Activated CD8-positive, alpha-beta T cell treated with anti-CD3 and anti-CD28 coated beads, Interleukin-2, amount 10 ng/mL, durations not matched to agents 7 days and 5 days (primary cell): Measurements from ENCODE around the gene ZRANB2. TPM values are rescaled to one million over a fixed set of nuclear protein-coding genes. Genes with fewer than 3 reads are reported as not detected.

Experiments used
- ATAC-seq: fragments of 150-1000 bp; cut with Tn5 transposase; one replicate; pipeline ENCODE4 v1.10.0; 2021; ENCODE audit warnings: moderate library complexity
- CTCF ChIA-PET: fragments of 350-600 bp; sonication (Branson Sonifier 250); formaldehyde crosslinking; loops from one replicate; lab custom pipeline; 2021; ENCODE audit warnings: antibody characterized with exemption; lab: Charles Lee
- POLR2A ChIA-PET: fragments of 350-600 bp; sonication (Branson Sonifier 250); formaldehyde crosslinking; loops from one replicate; lab custom pipeline; 2021; ENCODE audit warnings: antibody characterized with exemption; lab: Charles Lee
- DNase-seq: peaks from one replicate; pipeline ENCODE4 v3.0.0-alpha.2; 2020
- H3K27ac Mint-ChIP-seq: one replicate; pipeline ENCODE4 v1.8.0; 2021; ENCODE audit warnings: mild to moderate bottlenecking, mixed read lengths
- H3K27me3 Mint-ChIP-seq: one replicate; pipeline ENCODE4 v1.8.0; 2021; ENCODE audit warnings: low read depth, mixed read lengths
- H3K36me3 Mint-ChIP-seq: one replicate; pipeline ENCODE4 v1.8.0; 2021; ENCODE audit warnings: low read depth, mixed read lengths
- H3K4me1 Mint-ChIP-seq: one replicate; pipeline ENCODE4 v1.8.0; 2021; ENCODE audit warnings: low read depth, mixed read lengths
- H3K4me3 Mint-ChIP-seq: one replicate; pipeline ENCODE4 v1.8.0; 2021; ENCODE audit warnings: mild to moderate bottlenecking, mixed read lengths
- H3K9me3 Mint-ChIP-seq: one replicate; pipeline ENCODE4 v1.8.0; 2022; ENCODE audit warnings: mixed read lengths; ENCODE audit not compliant: insufficient read depth
- total RNA-seq, 2 experiments: library from RNA; stranded (reverse); gene quantifications; one replicate each; pipeline ENCODE4 v1.2.3, GENCODE V29; 2021

ZRANB2 gene
- total RNA-seq, 2 experiments from 2014 or later, result 95.9 to 98.6 TPM

DNA sequence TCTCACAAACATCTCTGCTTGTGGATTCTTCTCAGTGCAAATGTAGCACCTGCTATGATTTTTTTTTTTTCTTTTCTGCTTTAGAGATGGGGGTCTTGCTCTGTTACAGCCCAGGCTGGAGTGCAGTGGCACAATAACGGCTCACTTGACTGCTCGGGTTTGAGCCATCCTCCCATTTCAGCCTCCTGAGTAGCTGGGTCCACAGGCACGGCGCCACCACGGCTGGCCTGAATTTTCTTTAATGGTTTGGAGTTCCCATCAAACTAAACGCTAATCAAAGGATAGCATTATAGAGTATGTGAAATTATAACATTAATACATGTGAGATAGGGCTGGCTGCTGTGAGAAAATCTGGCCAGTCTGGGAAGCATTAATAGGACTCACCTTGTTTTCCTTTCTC is 26.0 kb downstream of the ZRANB2 start:
- ATAC-seq (no peak), DNase-seq (no peak)
- peaks cover 6% of the 10 kb centered on the region for H3K27me3 Mint-ChIP-seq
- H3K9me3 Mint-ChIP-seq, result no peaks in the 10 kb centered on the region
- no peak overlapping the region for H3K4me3 Mint-ChIP-seq
- peaks cover 20% of the 10 kb centered on the region for H3K36me3 Mint-ChIP-seq
- ChIA-PET POLR2A (no interaction called here), CTCF (no interaction called here)
- H3K4me1 Mint-ChIP-seq, result peaks cover 3% of the 10 kb centered on the region
- no peak overlapping the region for H3K27ac Mint-ChIP-seq

DNA sequence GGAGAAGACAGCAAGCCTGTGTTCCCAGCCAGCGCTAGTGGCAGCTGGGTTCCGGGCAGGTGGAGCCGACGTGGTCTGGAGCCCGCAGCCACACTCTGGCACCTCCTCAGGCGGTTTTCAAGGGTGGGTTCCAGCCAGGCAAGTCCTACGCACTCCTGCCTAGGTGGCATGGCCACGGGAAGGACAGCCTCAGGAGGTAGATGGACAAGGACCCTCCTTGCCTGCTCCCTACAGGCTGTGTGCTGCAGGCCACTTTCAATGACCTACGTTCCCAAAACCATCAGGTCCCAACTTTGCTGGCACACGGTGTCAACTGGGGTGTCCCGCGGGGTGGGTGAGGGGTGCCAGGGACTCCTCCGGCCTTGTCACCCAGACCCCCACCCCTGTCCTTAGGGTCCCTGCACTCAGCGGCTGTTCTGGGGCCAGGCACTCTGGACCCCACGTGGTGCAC is 26.5 kb downstream of the ZRANB2 start:
- Mint-ChIP-seq H3K9me3 (no peaks in the 10 kb centered on the region), H3K27me3 (peaks cover 8% of the 10 kb centered on the region), H3K4me3 (no peak overlapping the region), H3K27ac (no peak overlapping the region), H3K4me1 (peaks cover 4% of the 10 kb centered on the region), H3K36me3 (peaks cover 17% of the 10 kb centered on the region)
- DNase-seq (no peak), ATAC-seq (no peak)
- ChIA-PET POLR2A (no interaction called here), CTCF (no interaction called here)

GRCh38 chr1:71053758-71054157 is 27.1 kb downstream of the ZRANB2 start:
- CTCF ChIA-PET, result no interaction called here
- H3K9me3 Mint-ChIP-seq, result no peaks in the 10 kb centered on the region
- peaks cover 12% of the 10 kb centered on the region for H3K27me3 Mint-ChIP-seq
- H3K4me1 Mint-ChIP-seq, result peaks cover 4% of the 10 kb centered on the region
- DNase-seq (no peak), ATAC-seq (no peak)
- POLR2A ChIA-PET, result no interaction called here
- no peak overlapping the region for H3K4me3 Mint-ChIP-seq
- H3K36me3 Mint-ChIP-seq, result peaks cover 11% of the 10 kb centered on the region
- H3K27ac Mint-ChIP-seq, result no peak overlapping the region

DNA sequence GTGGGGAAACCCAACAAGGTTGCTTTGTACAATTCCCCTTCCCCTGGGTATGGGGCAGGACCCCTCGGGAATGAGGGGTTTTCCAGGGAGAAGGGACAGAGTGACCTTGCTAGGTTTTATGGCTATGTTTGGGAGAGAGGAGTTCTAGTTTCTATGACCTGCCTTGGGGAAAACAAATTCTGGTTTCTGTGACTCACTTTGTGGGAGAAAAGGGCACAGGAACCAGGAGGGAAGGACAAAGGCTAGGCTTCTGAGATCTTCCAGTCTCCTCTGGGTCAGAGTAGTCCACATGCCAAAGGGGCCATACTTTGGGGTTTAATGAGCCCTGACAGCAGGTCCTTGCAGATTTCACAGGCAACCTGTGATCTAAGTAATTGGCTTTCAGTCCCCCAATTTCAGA is 27.7 kb downstream of the ZRANB2 start:
- peaks cover 17% of the 10 kb centered on the region for H3K27me3 Mint-ChIP-seq
- ATAC-seq (no peak), DNase-seq (no peak)
- H3K4me3 Mint-ChIP-seq, result no peak overlapping the region
- H3K27ac Mint-ChIP-seq, result no peak overlapping the region
- ChIA-PET POLR2A (no interaction called here), CTCF (no interaction called here)
- peaks cover 5% of the 10 kb centered on the region for H3K4me1 Mint-ChIP-seq
- no peaks in the 10 kb centered on the region for H3K9me3 Mint-ChIP-seq
- H3K36me3 Mint-ChIP-seq, result peaks cover 9% of the 10 kb centered on the region

- H3K36me3 Mint-ChIP-seq, result no peaks in the 10 kb centered on the region
- H3K27me3 Mint-ChIP-seq, result peaks cover 39% of the 10 kb centered on the region
- CTCF ChIA-PET, result interaction anchor here (0.8 to 1.5 kb wide), 10 partner anchors 8 to 615 kb away, joined by 3 to 10 read pairs (median 4); partner anchors contain the start of gene ZRANB2
- ATAC-seq (no peak), DNase-seq (peak; percentile 48)
- no peak overlapping the region for H3K27ac Mint-ChIP-seq
- H3K4me3 Mint-ChIP-seq, result no peak overlapping the region
- no peaks in the 10 kb centered on the region for H3K9me3 Mint-ChIP-seq
- POLR2A ChIA-PET, result no interaction called here
- H3K4me1 Mint-ChIP-seq, result peaks cover 21% of the 10 kb centered on the region
Measured at GRCh38 chr1:71049951-71050598, 30.8 kb downstream of the ZRANB2 start.

- POLR2A ChIA-PET, result interaction anchor here (0.9 to 1.7 kb wide), 3 partner anchors 10 to 32 kb away, joined by 3 to 4 read pairs (median 3); partner anchors contain the start of gene ZRANB2
- H3K9me3 Mint-ChIP-seq, result no peaks in the 10 kb centered on the region
- CTCF ChIA-PET, result no interaction called here
- peaks cover 21% of the 10 kb centered on the region for H3K4me1 Mint-ChIP-seq
- peak; percentile 81 for ATAC-seq
- H3K36me3 Mint-ChIP-seq, result no peaks in the 10 kb centered on the region
- DNase-seq, result peak; percentile 67
- peak within 1 kb of the TSS; percentile 75 for H3K4me3 Mint-ChIP-seq
- no peak within 1 kb of the TSS for H3K27ac Mint-ChIP-seq
- H3K27me3 Mint-ChIP-seq, result peaks cover 43% of the 10 kb centered on the region
Measured at GRCh38 chr1:71047635-71048607, 32.9 kb downstream of the ZRANB2 start, which contains the start of gene PTGER3. Gene PTGER3 (minus strand): TSS chr1:71047816. CDS start chr1:71047577, 239 bp downstream.

DNA sequence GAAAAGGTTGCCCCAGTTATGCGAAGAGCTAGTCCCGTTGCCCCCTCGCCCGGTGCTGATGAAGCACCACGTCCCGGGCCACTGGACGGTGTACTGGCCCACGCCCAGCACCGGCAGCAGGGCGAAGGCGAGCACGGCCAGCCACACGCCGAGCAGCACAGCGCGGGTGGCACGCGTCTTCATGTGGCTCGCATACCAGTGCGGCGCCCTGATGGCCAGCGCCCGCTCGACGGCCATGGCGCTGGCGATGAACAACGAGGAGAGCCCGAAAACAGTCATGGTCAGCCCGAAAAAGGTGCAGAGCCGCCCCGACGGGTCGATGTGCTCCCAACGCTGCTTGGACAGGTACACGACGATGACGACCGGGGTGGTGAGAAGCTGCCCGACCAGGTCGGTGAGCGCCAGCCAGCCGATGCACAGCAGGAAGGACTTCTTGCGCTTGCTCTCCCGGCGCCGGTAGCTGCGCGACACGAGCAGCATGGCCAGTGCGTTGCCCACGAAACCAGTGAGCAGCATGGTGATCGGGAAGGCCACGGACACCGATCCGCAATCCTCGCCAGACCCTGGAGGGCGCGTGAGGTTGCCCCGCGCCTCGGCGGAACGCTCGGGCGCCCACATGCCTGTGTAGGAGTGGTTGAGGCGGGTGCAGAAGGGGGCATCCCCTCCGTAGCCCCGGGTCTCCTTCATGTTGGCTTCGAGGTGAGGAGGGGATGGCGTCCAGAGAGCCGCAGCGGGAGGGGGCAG is 33.8 kb downstream of the ZRANB2 start:
- ChIA-PET CTCF (interaction anchor here (1.6 kb wide), 1 partner anchor 33 kb away, joined by 3 read pairs; the partner anchor contains the start of gene ZRANB2), POLR2A (interaction anchor here (0.9 to 1.7 kb wide), 3 partner anchors 11 to 33 kb away, joined by 3 to 4 read pairs (median 3); partner anchors contain the start of gene ZRANB2)
- H3K36me3 Mint-ChIP-seq, result no peaks in the 10 kb centered on the region
- no peaks in the 10 kb centered on the region for H3K9me3 Mint-ChIP-seq
- peaks cover 21% of the 10 kb centered on the region for H3K4me1 Mint-ChIP-seq
- peak; percentile 59 for ATAC-seq
- DNase-seq, result peak; percentile 32
- no peak overlapping the region for H3K27ac Mint-ChIP-seq
- peaks cover 44% of the 10 kb centered on the region for H3K27me3 Mint-ChIP-seq
- peak overlapping the region; percentile 75 for H3K4me3 Mint-ChIP-seq

DNA sequence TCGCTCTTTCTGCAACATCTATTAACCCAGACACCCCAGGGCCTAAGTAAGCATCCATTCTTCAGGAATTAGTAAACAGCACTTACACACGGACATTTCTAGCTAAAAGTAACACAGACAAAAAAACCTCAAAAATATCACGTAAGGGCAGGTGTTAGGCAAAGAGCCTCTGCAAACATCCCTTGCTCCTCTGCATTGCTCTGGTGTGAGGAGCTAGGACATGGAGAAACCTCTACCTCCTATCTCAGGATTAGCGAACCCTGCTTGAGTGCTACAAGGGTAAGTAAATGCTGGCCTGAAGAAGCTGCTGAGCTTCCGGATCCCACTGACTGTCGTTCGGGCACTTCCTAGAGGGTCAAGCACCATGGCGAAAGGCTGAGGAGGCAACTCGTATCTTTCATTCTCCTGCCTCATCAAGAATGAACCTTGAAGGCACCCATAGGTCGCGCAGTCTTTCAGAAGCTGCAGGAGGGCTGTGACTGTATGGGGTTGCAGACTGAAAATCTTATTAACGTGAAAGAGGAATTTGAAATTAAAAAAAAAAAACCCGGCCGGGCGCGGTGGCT is 35.3 kb downstream of the ZRANB2 start:
- Mint-ChIP-seq H3K4me1 (peaks cover 25% of the 10 kb centered on the region), H3K36me3 (no peaks in the 10 kb centered on the region), H3K27me3 (peaks cover 51% of the 10 kb centered on the region), H3K9me3 (no peaks in the 10 kb centered on the region), H3K27ac (no peak overlapping the region), H3K4me3 (peak overlapping the region; percentile 26)
- DNase-seq (no peak), ATAC-seq (no peak)
- CTCF ChIA-PET, result interaction anchor here (1.6 kb wide), 1 partner anchor 35 kb away, joined by 3 read pairs; the partner anchor contains the start of gene ZRANB2
- POLR2A ChIA-PET, result no interaction called here

DNA sequence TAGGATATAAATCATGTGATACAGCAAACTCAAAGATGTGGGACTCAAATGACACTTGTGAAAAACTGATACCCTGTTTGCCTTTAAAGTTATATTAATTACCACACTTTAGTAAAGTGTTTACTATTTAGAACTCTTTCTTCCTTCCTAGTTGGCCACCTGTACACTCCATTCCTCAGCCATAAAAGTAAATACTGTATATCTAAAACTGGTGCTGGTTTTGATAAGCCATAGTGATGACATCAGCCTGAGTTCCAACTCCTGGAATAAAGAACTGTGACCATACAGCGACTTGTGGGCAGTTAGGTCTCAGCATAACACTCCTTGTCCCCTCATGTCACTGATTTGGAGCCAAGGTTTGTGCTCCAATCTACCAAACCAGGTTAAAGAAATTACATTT is 36.0 kb downstream of the ZRANB2 start:
- ATAC-seq (no peak), DNase-seq (no peak)
- Mint-ChIP-seq H3K27me3 (peaks cover 49% of the 10 kb centered on the region), H3K4me3 (no peak overlapping the region), H3K36me3 (no peaks in the 10 kb centered on the region), H3K4me1 (peaks cover 23% of the 10 kb centered on the region), H3K9me3 (no peaks in the 10 kb centered on the region), H3K27ac (no peak overlapping the region)
- CTCF ChIA-PET, result no interaction called here
- POLR2A ChIA-PET, result no interaction called here

DNA sequence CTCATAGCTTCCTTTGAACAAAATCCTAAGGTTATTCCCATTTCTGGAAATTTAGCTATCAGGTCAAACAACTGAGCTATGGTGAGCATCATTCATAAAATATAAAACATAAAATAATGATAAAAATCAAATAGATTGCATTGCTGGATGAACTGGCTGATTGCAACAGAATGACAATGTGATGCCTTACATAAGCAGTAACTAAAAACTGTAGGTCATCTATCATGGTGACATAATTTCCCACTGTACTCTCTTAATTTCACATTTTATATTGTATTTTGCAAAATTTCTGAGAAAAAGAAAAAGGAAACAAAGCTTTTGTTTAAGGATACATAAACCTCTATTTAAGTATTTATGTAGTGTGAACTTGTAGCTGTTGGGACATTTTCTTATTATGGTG is 37.8 kb downstream of the ZRANB2 start:
- no peak for ATAC-seq
- peaks cover 45% of the 10 kb centered on the region for H3K27me3 Mint-ChIP-seq

DNA sequence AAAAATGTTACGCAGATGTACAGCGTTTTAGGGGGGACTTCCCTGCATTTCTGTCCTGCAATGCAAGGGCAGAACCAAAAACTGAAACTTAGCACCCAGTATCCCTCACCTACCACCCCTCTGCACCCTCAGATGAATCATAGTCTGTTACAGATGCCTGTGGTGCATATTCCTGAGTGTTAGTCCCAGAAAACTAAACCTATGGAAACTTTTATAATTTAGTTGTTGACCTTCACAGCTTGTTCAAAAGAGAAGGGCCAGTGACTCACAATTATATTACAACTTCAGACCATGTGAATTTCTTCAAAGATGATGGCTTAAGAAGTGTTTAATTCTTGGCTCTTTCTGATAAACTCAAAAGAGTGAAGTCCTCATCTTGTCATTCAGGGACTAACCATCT is 39.0 kb downstream of the ZRANB2 start:
- peaks cover 37% of the 10 kb centered on the region for H3K27me3 Mint-ChIP-seq
- no peak overlapping the region for H3K27ac Mint-ChIP-seq
- no peaks in the 10 kb centered on the region for H3K9me3 Mint-ChIP-seq
- CTCF ChIA-PET, result no interaction called here
- H3K4me1 Mint-ChIP-seq, result peaks cover 10% of the 10 kb centered on the region
- ATAC-seq (no peak), DNase-seq (no peak)
- H3K4me3 Mint-ChIP-seq, result no peak overlapping the region
- POLR2A ChIA-PET, result interaction anchor here (0.6 kb wide), 1 partner anchor 17 kb away, joined by 3 read pairs; no protein-coding TSS in a partner anchor
- H3K36me3 Mint-ChIP-seq, result no peaks in the 10 kb centered on the region

More for the DNA sequence above, 37.8 kb downstream of the ZRANB2 start:
- no peak overlapping the region for H3K27ac Mint-ChIP-seq
- no peaks in the 10 kb centered on the region for H3K9me3 Mint-ChIP-seq
- ChIA-PET CTCF (no interaction called here), POLR2A (no interaction called here)
- no peaks in the 10 kb centered on the region for H3K36me3 Mint-ChIP-seq
- no peak overlapping the region for H3K4me3 Mint-ChIP-seq
- no peak for DNase-seq
- H3K4me1 Mint-ChIP-seq, result peaks cover 19% of the 10 kb centered on the region
